H1 (cell line): ENCODE results near the gene GNAQ. TPM values are rescaled to one million over a fixed set of nuclear protein-coding genes. Genes with fewer than 3 reads are reported as not detected.

ENCODE experiments used
- polyA plus RNA-seq, 7 experiments: library from polyadenylated mRNA; depleted of rRNA in 3 of 7; stranded (reverse) in 5 of 7; unstranded in 2 of 7; fragments of >200 nt in 5 of 7; fragments of 200-250 nt in 2 of 7; gene quantifications; 1 replicate in 5 of 7; 2 replicates in 1 of 7; 4 replicates in 1 of 7; pipeline versions ENCODE4 v1.2.1 to v1.2.3, GENCODE V29; 2011 to 2013; ENCODE audit warnings: missing spikeins in 2 of 7, mixed read lengths in 2 of 7
- total RNA-seq: library from RNA; stranded (reverse); fragmentation: NEBNext Ultra II Directional; extraction: Animal tissue kit (Norgen Biotek cat#: 25700); gene quantifications from 2 replicates; pipeline ENCODE4 v1.2.1, GENCODE V29; 2021
- TF ChIP-seq, protein P1 (sequence below): fragments of 300-600 bp; sonication (generic); IDR thresholded peaks from 2 replicates; pipeline ENCODE4 v1.7.1; 2012; ENCODE audit warnings: low read length, moderate library complexity, mild to moderate bottlenecking, inconsistent platforms; ENCODE audit not compliant: insufficient replicate concordance

GNAQ gene
- total and polyA plus RNA-seq, 2 of the 8 experiments (the other 6 are each of a cell fraction or from before 2014, with no cell fraction given), result 22.8 to 63.8 TPM

DNA sequence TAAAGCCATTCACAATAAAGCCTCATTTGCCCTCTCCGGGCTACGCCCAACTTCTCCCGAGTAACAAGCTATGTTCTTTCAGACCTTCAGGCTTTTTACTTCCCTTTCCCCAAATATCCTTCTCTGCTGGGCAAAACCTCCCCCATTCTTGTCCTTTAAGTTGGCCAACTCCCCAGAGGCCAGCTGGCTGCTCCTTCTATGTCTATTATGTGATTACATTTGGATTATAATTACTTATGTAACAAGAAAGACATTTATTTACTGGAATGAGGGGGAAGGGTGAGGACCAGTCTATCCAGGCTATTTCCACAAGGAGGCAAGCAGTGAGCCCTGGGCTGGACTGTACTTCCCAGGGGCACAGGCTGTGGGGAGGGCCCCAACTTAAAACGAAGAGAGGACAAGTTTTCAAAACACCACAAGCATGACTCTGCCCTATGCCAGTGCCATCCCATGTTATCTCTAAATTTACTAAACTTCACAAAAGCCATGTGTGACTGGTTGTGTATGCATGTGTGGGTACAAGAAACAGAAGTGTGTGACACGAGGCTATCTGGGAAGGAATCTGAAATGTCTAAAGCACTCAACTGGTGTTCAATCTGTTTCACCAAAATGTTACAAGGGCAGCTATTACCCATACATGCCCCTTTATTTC lies 84.5 kb downstream of the GNAQ start (continued):
- TF ChIP-seq, protein P1, sequence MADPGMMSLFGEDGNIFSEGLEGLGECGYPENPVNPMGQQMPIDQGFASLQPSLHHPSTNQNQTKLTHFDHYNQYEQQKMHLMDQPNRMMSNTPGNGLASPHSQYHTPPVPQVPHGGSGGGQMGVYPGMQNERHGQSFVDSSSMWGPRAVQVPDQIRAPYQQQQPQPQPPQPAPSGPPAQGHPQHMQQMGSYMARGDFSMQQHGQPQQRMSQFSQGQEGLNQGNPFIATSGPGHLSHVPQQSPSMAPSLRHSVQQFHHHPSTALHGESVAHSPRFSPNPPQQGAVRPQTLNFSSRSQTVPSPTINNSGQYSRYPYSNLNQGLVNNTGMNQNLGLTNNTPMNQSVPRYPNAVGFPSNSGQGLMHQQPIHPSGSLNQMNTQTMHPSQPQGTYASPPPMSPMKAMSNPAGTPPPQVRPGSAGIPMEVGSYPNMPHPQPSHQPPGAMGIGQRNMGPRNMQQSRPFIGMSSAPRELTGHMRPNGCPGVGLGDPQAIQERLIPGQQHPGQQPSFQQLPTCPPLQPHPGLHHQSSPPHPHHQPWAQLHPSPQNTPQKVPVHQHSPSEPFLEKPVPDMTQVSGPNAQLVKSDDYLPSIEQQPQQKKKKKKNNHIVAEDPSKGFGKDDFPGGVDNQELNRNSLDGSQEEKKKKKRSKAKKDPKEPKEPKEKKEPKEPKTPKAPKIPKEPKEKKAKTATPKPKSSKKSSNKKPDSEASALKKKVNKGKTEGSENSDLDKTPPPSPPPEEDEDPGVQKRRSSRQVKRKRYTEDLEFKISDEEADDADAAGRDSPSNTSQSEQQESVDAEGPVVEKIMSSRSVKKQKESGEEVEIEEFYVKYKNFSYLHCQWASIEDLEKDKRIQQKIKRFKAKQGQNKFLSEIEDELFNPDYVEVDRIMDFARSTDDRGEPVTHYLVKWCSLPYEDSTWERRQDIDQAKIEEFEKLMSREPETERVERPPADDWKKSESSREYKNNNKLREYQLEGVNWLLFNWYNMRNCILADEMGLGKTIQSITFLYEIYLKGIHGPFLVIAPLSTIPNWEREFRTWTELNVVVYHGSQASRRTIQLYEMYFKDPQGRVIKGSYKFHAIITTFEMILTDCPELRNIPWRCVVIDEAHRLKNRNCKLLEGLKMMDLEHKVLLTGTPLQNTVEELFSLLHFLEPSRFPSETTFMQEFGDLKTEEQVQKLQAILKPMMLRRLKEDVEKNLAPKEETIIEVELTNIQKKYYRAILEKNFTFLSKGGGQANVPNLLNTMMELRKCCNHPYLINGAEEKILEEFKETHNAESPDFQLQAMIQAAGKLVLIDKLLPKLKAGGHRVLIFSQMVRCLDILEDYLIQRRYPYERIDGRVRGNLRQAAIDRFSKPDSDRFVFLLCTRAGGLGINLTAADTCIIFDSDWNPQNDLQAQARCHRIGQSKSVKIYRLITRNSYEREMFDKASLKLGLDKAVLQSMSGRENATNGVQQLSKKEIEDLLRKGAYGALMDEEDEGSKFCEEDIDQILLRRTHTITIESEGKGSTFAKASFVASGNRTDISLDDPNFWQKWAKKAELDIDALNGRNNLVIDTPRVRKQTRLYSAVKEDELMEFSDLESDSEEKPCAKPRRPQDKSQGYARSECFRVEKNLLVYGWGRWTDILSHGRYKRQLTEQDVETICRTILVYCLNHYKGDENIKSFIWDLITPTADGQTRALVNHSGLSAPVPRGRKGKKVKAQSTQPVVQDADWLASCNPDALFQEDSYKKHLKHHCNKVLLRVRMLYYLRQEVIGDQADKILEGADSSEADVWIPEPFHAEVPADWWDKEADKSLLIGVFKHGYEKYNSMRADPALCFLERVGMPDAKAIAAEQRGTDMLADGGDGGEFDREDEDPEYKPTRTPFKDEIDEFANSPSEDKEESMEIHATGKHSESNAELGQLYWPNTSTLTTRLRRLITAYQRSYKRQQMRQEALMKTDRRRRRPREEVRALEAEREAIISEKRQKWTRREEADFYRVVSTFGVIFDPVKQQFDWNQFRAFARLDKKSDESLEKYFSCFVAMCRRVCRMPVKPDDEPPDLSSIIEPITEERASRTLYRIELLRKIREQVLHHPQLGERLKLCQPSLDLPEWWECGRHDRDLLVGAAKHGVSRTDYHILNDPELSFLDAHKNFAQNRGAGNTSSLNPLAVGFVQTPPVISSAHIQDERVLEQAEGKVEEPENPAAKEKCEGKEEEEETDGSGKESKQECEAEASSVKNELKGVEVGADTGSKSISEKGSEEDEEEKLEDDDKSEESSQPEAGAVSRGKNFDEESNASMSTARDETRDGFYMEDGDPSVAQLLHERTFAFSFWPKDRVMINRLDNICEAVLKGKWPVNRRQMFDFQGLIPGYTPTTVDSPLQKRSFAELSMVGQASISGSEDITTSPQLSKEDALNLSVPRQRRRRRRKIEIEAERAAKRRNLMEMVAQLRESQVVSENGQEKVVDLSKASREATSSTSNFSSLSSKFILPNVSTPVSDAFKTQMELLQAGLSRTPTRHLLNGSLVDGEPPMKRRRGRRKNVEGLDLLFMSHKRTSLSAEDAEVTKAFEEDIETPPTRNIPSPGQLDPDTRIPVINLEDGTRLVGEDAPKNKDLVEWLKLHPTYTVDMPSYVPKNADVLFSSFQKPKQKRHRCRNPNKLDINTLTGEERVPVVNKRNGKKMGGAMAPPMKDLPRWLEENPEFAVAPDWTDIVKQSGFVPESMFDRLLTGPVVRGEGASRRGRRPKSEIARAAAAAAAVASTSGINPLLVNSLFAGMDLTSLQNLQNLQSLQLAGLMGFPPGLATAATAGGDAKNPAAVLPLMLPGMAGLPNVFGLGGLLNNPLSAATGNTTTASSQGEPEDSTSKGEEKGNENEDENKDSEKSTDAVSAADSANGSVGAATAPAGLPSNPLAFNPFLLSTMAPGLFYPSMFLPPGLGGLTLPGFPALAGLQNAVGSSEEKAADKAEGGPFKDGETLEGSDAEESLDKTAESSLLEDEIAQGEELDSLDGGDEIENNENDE, result no peak
